ENCODE measurements around the gene KCTD17. TPM values are rescaled to one million over a fixed set of nuclear protein-coding genes. Genes with fewer than 3 reads are reported as not detected.

KCTD17 gene
- total and polyA plus RNA-seq, 4 donors: 2.0 to 5.2 (median 3.7) TPM

DNA sequence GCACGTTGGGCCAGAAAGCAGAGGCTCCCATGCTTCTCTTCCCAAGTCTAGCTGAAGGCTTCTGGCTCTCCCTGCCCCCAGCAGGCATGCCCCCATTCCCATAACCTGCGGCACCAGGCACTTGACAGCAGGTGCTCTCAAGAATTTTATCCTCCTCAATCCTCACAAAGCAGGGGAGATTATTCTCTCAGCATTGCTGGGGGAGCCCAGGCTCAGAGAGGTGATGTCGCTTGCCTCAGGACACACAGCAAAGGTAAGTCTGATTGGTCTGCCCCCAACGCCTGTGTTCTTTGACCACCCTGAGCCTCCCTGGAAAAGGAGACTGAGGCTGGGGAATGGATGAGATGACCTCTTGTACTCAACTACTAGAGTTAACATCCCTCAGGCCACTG lies 37.1 kb upstream of the KCTD17 start:
- DNase-seq (ENCODE audit: low spot score): no peak
- Histone ChIP-seq H3K27me3 (ENCODE audit: control insufficient read depth in 4 of 4, insufficient read depth in 4 of 4, low read length in 3 of 4) (no peaks in the 10 kb centered on the region), H3K9me3 (ENCODE audit: control insufficient read depth in 4 of 4, low read length in 3 of 4) (no peaks in the 10 kb centered on the region), H3K36me3 (ENCODE audit: control insufficient read depth in 4 of 4, insufficient read depth in 3 of 4, low read depth in 1 of 4, low read length in 3 of 4) (peaks cover 0 to 5% (median 0%) of the 10 kb centered on the region in 4 donors), H3K27ac (ENCODE audit: low read depth in 1 of 2, low read length in 2 of 2) (peak overlapping the region; percentile 40 to 45), H3K4me3 (ENCODE audit: low read depth in 1 of 3, low read length in 3 of 3) (no peak overlapping the region), H3K4me1 (ENCODE audit: control insufficient read depth in 4 of 4, insufficient read depth in 4 of 4, low read length in 3 of 4) (peaks cover 26 to 81% (median 64%) of the 10 kb centered on the region in 4 donors), H3K9ac (ENCODE audit: low read depth in 1 of 2, low read length in 2 of 2) (no peak overlapping the region)
- no peak for TF ChIP-seq FOXA2 (IDR thresholded peaks at IDR 0.05)
- TF ChIP-seq GABPA (IDR thresholded peaks at IDR 0.05 in 1 of 2, conservative IDR thresholded peaks at IDR 0.05 in 1 of 2): no peak
- TF ChIP-seq JUND (IDR thresholded peaks at IDR 0.05): no peak
- TF ChIP-seq YY1 (IDR thresholded peaks at IDR 0.05): no peak
- no peak for TF ChIP-seq RXRA (IDR thresholded peaks at IDR 0.05)
- TF ChIP-seq MAX (IDR thresholded peaks at IDR 0.05): no peak
- TF ChIP-seq, protein P1, sequence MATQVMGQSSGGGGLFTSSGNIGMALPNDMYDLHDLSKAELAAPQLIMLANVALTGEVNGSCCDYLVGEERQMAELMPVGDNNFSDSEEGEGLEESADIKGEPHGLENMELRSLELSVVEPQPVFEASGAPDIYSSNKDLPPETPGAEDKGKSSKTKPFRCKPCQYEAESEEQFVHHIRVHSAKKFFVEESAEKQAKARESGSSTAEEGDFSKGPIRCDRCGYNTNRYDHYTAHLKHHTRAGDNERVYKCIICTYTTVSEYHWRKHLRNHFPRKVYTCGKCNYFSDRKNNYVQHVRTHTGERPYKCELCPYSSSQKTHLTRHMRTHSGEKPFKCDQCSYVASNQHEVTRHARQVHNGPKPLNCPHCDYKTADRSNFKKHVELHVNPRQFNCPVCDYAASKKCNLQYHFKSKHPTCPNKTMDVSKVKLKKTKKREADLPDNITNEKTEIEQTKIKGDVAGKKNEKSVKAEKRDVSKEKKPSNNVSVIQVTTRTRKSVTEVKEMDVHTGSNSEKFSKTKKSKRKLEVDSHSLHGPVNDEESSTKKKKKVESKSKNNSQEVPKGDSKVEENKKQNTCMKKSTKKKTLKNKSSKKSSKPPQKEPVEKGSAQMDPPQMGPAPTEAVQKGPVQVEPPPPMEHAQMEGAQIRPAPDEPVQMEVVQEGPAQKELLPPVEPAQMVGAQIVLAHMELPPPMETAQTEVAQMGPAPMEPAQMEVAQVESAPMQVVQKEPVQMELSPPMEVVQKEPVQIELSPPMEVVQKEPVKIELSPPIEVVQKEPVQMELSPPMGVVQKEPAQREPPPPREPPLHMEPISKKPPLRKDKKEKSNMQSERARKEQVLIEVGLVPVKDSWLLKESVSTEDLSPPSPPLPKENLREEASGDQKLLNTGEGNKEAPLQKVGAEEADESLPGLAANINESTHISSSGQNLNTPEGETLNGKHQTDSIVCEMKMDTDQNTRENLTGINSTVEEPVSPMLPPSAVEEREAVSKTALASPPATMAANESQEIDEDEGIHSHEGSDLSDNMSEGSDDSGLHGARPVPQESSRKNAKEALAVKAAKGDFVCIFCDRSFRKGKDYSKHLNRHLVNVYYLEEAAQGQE (IDR thresholded peaks at IDR 0.05): no peak
- no peak for TF ChIP-seq EGR1 (IDR thresholded peaks at IDR 0.05; ENCODE audit: low read depth in 2 of 2)
- no peak for TF ChIP-seq NR2F2 (IDR thresholded peaks at IDR 0.05)
- TF ChIP-seq ATF3 (IDR thresholded peaks at IDR 0.05): no peak
- TF ChIP-seq, protein P2, sequence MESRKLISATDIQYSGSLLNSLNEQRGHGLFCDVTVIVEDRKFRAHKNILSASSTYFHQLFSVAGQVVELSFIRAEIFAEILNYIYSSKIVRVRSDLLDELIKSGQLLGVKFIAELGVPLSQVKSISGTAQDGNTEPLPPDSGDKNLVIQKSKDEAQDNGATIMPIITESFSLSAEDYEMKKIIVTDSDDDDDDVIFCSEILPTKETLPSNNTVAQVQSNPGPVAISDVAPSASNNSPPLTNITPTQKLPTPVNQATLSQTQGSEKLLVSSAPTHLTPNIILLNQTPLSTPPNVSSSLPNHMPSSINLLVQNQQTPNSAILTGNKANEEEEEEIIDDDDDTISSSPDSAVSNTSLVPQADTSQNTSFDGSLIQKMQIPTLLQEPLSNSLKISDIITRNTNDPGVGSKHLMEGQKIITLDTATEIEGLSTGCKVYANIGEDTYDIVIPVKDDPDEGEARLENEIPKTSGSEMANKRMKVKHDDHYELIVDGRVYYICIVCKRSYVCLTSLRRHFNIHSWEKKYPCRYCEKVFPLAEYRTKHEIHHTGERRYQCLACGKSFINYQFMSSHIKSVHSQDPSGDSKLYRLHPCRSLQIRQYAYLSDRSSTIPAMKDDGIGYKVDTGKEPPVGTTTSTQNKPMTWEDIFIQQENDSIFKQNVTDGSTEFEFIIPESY (IDR thresholded peaks at IDR 0.05): no peak
- no peak for TF ChIP-seq HNF4A (conservative IDR thresholded peaks at IDR 0.05)
- no peak for TF ChIP-seq HNF4G (IDR thresholded peaks at IDR 0.05)
- no peak for TF ChIP-seq TAF1 (conservative IDR thresholded peaks at IDR 0.05)
- TF ChIP-seq SP1 (IDR thresholded peaks at IDR 0.05): no peak
- TF ChIP-seq FOXA1 (IDR thresholded peaks at IDR 0.05): no peak
- no peak for TF ChIP-seq CTCF (IDR thresholded peaks at IDR 0.05; ENCODE audit: low read depth, low read length, missing input control)
- 75% methylated on average over 4 of the region's 4 CpGs for WGBS
